H1 (cell line): Measurements from ENCODE around the gene HELZ2. TPM values are rescaled to one million over a fixed set of nuclear protein-coding genes. Genes with fewer than 3 reads are reported as not detected.
A peak's percentile ranks its signal among the peaks of the same experiment; 100 is the strongest.

ENCODE experiments used
- CTCF ChIA-PET: fragments of 300-600 bp; sonication (Branson Sonifier 250); formaldehyde crosslinking; loops from one replicate; lab custom pipeline; 2021; ENCODE audit not compliant: partially characterized antibody; lab: Charles Lee
- POLR2A ChIA-PET: fragments of 300-600 bp; sonication (Branson Sonifier 250); formaldehyde crosslinking; loops from one replicate; lab custom pipeline; 2021; ENCODE audit warnings: inconsistent platforms; ENCODE audit not compliant: partially characterized antibody; lab: Charles Lee
- DNase-seq, 2 experiments: peaks; one replicate each; pipeline versions ENCODE4 v3.0.0 to v3.0.0-alpha.2; 2010 to 2022; ENCODE audit warnings: low spot score in 2 of 2, low read depth in 1 of 2, mixed read lengths in 1 of 2
- FAIRE-seq: peaks from 2 replicates; lab custom pipeline; 2011; peaks lifted over from hg19 to GRCh38; lab: Jason Lieb, UNC
- H2AFZ ChIP-seq: 2 replicates; pipeline ENCODE4 v1.8.1; 2012; ENCODE audit warnings: low read length, inconsistent platforms
- H2AK5ac ChIP-seq: 2 replicates; pipeline ENCODE4 v1.6.1; 2013; ENCODE audit warnings: low read depth, low read length
- H2BK120ac ChIP-seq: replicated peaks from 2 replicates; pipeline ENCODE3; 2013; ENCODE audit warnings: low read depth, low read length, inconsistent platforms
- H2BK12ac ChIP-seq: 2 replicates; pipeline ENCODE4 v1.6.1; 2013; ENCODE audit warnings: low read depth, low read length
- H2BK15ac ChIP-seq: 2 replicates; pipeline ENCODE4 v1.6.1; 2013; ENCODE audit warnings: low read length
- H2BK20ac ChIP-seq: 2 replicates; pipeline ENCODE4 v1.6.1; 2013; ENCODE audit warnings: low read length
- H2BK5ac ChIP-seq: 2 replicates; pipeline ENCODE4 v1.6.1; 2013; ENCODE audit warnings: low read depth, low read length
- H3K14ac ChIP-seq: 2 replicates; pipeline ENCODE4 v1.6.1; 2013; ENCODE audit warnings: inconsistent platforms; ENCODE audit not compliant: insufficient read length
- H3K18ac ChIP-seq: 2 replicates; pipeline ENCODE4 v1.6.1; 2013; ENCODE audit warnings: low read length; ENCODE audit errors: extremely low read depth
- H3K23ac ChIP-seq: 2 replicates; pipeline ENCODE4 v1.6.1; 2013; ENCODE audit warnings: inconsistent platforms; ENCODE audit not compliant: insufficient read length
- H3K23me2 ChIP-seq: 2 replicates; pipeline ENCODE4 v1.6.1; 2013; ENCODE audit warnings: low read depth, low read length
- H3K27ac ChIP-seq: 2 replicates; pipeline ENCODE4 v1.6.1; 2011; ENCODE audit warnings: low read depth, low read length, inconsistent platforms
- H3K27me3 ChIP-seq, 4 experiments: replicated peaks in 1 of 4; 1 replicate in 1 of 4; 2 replicates in 3 of 4; pipeline versions ENCODE4 v1.6.1 to v1.8.1; 2011 to 2013; ENCODE audit warnings: low read length in 3 of 4, mild to moderate bottlenecking in 3 of 4, inconsistent platforms in 2 of 4, mixed read lengths in 2 of 4, moderate library complexity in 1 of 4; ENCODE audit not compliant: control insufficient read depth in 3 of 4, insufficient read depth in 3 of 4; ENCODE audit errors: extremely low read depth in 1 of 4
- H3K36me3 ChIP-seq, 4 experiments: 2 replicates each; pipeline versions ENCODE4 v1.6.1 to v1.8.1; 2011 to 2013; ENCODE audit warnings: mild to moderate bottlenecking in 4 of 4, low read length in 3 of 4, moderate library complexity in 2 of 4, control low read depth in 1 of 4, inconsistent platforms in 1 of 4; ENCODE audit not compliant: insufficient read depth in 4 of 4, control insufficient read depth in 2 of 4
- H3K4ac ChIP-seq: replicated peaks from 2 replicates; pipeline ENCODE3; 2013; ENCODE audit warnings: low read length, low read depth, mixed read lengths, inconsistent platforms; ENCODE audit not compliant: insufficient read length
- H3K4me1 ChIP-seq, 4 experiments: replicated peaks in 1 of 4; 1 replicate in 1 of 4; 2 replicates in 3 of 4; pipeline versions ENCODE4 v1.6.1 to v1.8.1; 2011 to 2013; ENCODE audit warnings: low read length in 3 of 4, inconsistent platforms in 2 of 4, mixed read lengths in 1 of 4; ENCODE audit not compliant: insufficient read depth in 4 of 4, control insufficient read depth in 3 of 4
- H3K4me2 ChIP-seq, 2 experiments: 2 replicates each; pipeline versions ENCODE4 v1.6.1 to v1.8.1; 2011 to 2013; ENCODE audit warnings: low read depth in 2 of 2, low read length in 2 of 2, control low read depth in 1 of 2, inconsistent platforms in 1 of 2, mild to moderate bottlenecking in 1 of 2; ENCODE audit not compliant: insufficient read depth in 1 of 2
- H3K4me3 ChIP-seq, 4 experiments: fragments of 200-600, 300-600 bp in 1 of 4; sonication (generic), shearing (Covaris generic), sonication (Bioruptor Twin) in 1 of 4; 2 replicates each; pipeline versions ENCODE4 v1.5.1 to v1.8.1; 2011 to 2016; ENCODE audit warnings: low read length in 4 of 4, low read depth in 3 of 4, control low read depth in 2 of 4, inconsistent platforms in 2 of 4, mild to moderate bottlenecking in 2 of 4, mixed read lengths in 1 of 4, moderate library complexity in 1 of 4; ENCODE audit not compliant: insufficient read depth in 2 of 4; ENCODE audit errors: extremely low read depth in 1 of 4
- H3K56ac ChIP-seq: replicated peaks from 2 replicates; pipeline ENCODE3; 2013; ENCODE audit warnings: low read depth, mild to moderate bottlenecking, mixed read lengths, low read length, inconsistent platforms; ENCODE audit not compliant: insufficient read length
- H3K79me1 ChIP-seq: 2 replicates; pipeline ENCODE4 v1.6.1; 2013; ENCODE audit warnings: low read depth, low read length, control low read depth
- H3K79me2 ChIP-seq, 2 experiments: 2 replicates each; pipeline versions ENCODE4 v1.6.1 to v1.8.1; 2012 to 2013; ENCODE audit warnings: low read length in 2 of 2, mild to moderate bottlenecking in 2 of 2, inconsistent platforms in 1 of 2; ENCODE audit not compliant: insufficient read depth in 2 of 2, control insufficient read depth in 1 of 2
- H3K9ac ChIP-seq, 4 experiments: replicated peaks in 1 of 4; 1 replicate in 1 of 4; 2 replicates in 3 of 4; pipeline versions ENCODE4 v1.6.1 to v1.8.1; 2011 to 2013; ENCODE audit warnings: low read depth in 3 of 4, low read length in 3 of 4, control low read depth in 2 of 4, mild to moderate bottlenecking in 2 of 4, moderate library complexity in 2 of 4, inconsistent platforms in 1 of 4; ENCODE audit errors: extremely low read depth in 1 of 4
- H3K9me3 ChIP-seq, 2 experiments: 2 replicates each; pipeline versions ENCODE4 v1.6.1 to v1.8.1; 2012 to 2013; ENCODE audit warnings: mild to moderate bottlenecking in 2 of 2, moderate library complexity in 2 of 2, control low read depth in 1 of 2, inconsistent platforms in 1 of 2, low read depth in 1 of 2, low read length in 1 of 2, mixed read lengths in 1 of 2; ENCODE audit not compliant: insufficient read depth in 2 of 2
- H4K20me1 ChIP-seq, 2 experiments: replicated peaks in 1 of 2; 2 replicates each; pipeline versions ENCODE3 to v1.8.1; 2011 to 2013; ENCODE audit warnings: inconsistent platforms in 2 of 2, low read length in 2 of 2, mild to moderate bottlenecking in 1 of 2; ENCODE audit not compliant: insufficient read depth in 2 of 2, control insufficient read depth in 1 of 2
- H4K5ac ChIP-seq: 2 replicates; pipeline ENCODE4 v1.6.1; 2013; ENCODE audit warnings: low read length, low read depth, mixed read lengths, inconsistent platforms; ENCODE audit not compliant: insufficient read length
- H4K8ac ChIP-seq: 2 replicates; pipeline ENCODE4 v1.8.0; 2013; ENCODE audit warnings: mild to moderate bottlenecking, moderate library complexity, low read length, inconsistent platforms; ENCODE audit not compliant: insufficient read depth; ENCODE audit errors: extremely low read depth
- H4K91ac ChIP-seq: replicated peaks from 2 replicates; pipeline ENCODE3; 2013; ENCODE audit warnings: low read length, mixed read lengths, inconsistent platforms; ENCODE audit not compliant: insufficient read length
- KDM4A ChIP-seq: IDR thresholded peaks from one replicate; pipeline ENCODE4 v1.7.1; 2012; ENCODE audit warnings: low read depth, mild to moderate bottlenecking, moderate library complexity, low read length, inconsistent platforms; ENCODE audit not compliant: severe bottlenecking
- WGBS, 2 experiments: shearing (Covaris generic) in 1 of 2; methylation state at CpG; one replicate each; pipeline versions ENCODE4 v1.1.6 to v1.1.7; 2013 to 2015; ENCODE audit warnings: low lambda C conversion rate in 2 of 2, mixed read lengths in 2 of 2, inconsistent platforms in 1 of 2, low coverage in 1 of 2, missing lambda C conversion rate in 1 of 2; ENCODE audit not compliant: insufficient replicate concordance in 2 of 2, insufficient coverage in 1 of 2, insufficient read length in 1 of 2; ENCODE audit errors: extremely low coverage in 1 of 2, missing lambda C conversion rate in 1 of 2; 5-methylcytosine and 5-hydroxymethylcytosine counted together
- polyA plus RNA-seq, 7 experiments: library from polyadenylated mRNA; depleted of rRNA in 3 of 7; stranded (reverse) in 5 of 7; unstranded in 2 of 7; fragments of >200 nt in 5 of 7; fragments of 200-250 nt in 2 of 7; gene quantifications; 1 replicate in 5 of 7; 2 replicates in 1 of 7; 4 replicates in 1 of 7; pipeline versions ENCODE4 v1.2.1 to v1.2.3, GENCODE V29; 2011 to 2013; ENCODE audit warnings: missing spikeins in 2 of 7, mixed read lengths in 2 of 7
- total RNA-seq: library from RNA; stranded (reverse); fragmentation: NEBNext Ultra II Directional; extraction: Animal tissue kit (Norgen Biotek cat#: 25700); gene quantifications from 2 replicates; pipeline ENCODE4 v1.2.1, GENCODE V29; 2021

The HELZ2 gene
- total and polyA plus RNA-seq, 2 of the 8 experiments (the other 6 are each of a cell fraction or from before 2014, with no cell fraction given), result 7.9 to 17.5 TPM

- Histone ChIP-seq H2BK15ac (no peak overlapping the region), H4K91ac (no peak overlapping the region), H3K27ac (no peak overlapping the region), H2AK5ac (no peak overlapping the region), H3K79me2 (peaks cover 0 to 17% of the 10 kb centered on the region in 2 experiments; a peak in 1 of 4 replicates), H2BK120ac (no peak overlapping the region), H3K36me3 (peaks cover 0 to 15% (median 7%) of the 10 kb centered on the region in 4 experiments; a peak in 3 of 8 replicates), H2AFZ (no peak overlapping the region), H3K56ac (no peak overlapping the region), H3K9me3 (peaks cover 9% of the 10 kb centered on the region in 2 experiments; a peak in 3 of 4 replicates), H4K5ac (no peak overlapping the region)
- FAIRE-seq, result no peak
- TF ChIP-seq KDM4A, result no peak
- TF ChIP-seq, all 59 proteins: peak for 0
- CTCF ChIA-PET, result interaction anchor here (0.8 to 2.6 kb wide), 5 partner anchors 9 to 75 kb away, joined by 3 to 13 read pairs (median 5); partner anchors contain the start of gene PTK6
- POLR2A ChIA-PET, result interaction anchor here (0.5 to 1.6 kb wide), 3 partner anchors 12 to 96 kb away, joined by 3 read pairs; partner anchors contain the start of genes ARFRP1 and ZGPAT
- no peak overlapping the region for H3K4me2 ChIP-seq
- H3K18ac ChIP-seq, result no peak overlapping the region
- no peak overlapping the region for H3K4ac ChIP-seq
- no peaks in the 10 kb centered on the region for H3K23me2 ChIP-seq
- peaks cover 0 to 3% of the 10 kb centered on the region in 2 experiments for H4K20me1 ChIP-seq
- peak overlapping the region; percentile 39; the same call in 1 of the 2 replicates for H2BK5ac ChIP-seq
- H3K4me1 ChIP-seq, result no peaks in the 10 kb centered on the region
- H3K79me1 ChIP-seq, result 0 out of 2 replicates have a peak, but pooled peaks cover 2% of the 10 kb centered on the region
- DNase-seq, result no peak
- H3K9ac ChIP-seq, result peak overlapping the region in 1 of 4 experiments; percentile 21; a peak in 1 of 7 replicates
- no peak overlapping the region; the same call in 1 of the 2 replicates for H4K8ac ChIP-seq
- H2BK20ac ChIP-seq, result no peak overlapping the region
- H3K23ac ChIP-seq, result no peak overlapping the region
- WGBS, 2 experiments, result 85% methylated on average over 20 of the region's 20 CpGs; no CpG with 5 or more reads in 1 of the 2 experiments
- H2BK12ac ChIP-seq, result no peak overlapping the region
- H3K4me3 ChIP-seq, result no peak overlapping the region
- H3K14ac ChIP-seq, result no peak overlapping the region
- no peaks in the 10 kb centered on the region for H3K27me3 ChIP-seq
Observed at GRCh38 chr20:63612276-63612931, 38.4 kb upstream of the HELZ2 start.
